WI38 (cell line): ENCODE results near the gene OVCH1.

Source experiments
- H3K4me3 ChIP-seq: 2 replicates; pipeline ENCODE4 v1.5.1; 2011; ENCODE audit warnings: low read depth, mild to moderate bottlenecking, control low read depth, low read length
- CTCF ChIP-seq: IDR thresholded peaks from 2 replicates; pipeline ENCODE4 v1.5.1; 2012; ENCODE audit warnings: low read depth, mild to moderate bottlenecking, control low read depth, low read length

The OVCH1 gene

GRCh38 chr12:29519585-29520182 is 22.2 kb upstream of the OVCH1 start:
- TF ChIP-seq CTCF: peak; percentile 30; the same call in 1 of the 2 replicates
- no peak overlapping the region for H3K4me3 ChIP-seq

DNA sequence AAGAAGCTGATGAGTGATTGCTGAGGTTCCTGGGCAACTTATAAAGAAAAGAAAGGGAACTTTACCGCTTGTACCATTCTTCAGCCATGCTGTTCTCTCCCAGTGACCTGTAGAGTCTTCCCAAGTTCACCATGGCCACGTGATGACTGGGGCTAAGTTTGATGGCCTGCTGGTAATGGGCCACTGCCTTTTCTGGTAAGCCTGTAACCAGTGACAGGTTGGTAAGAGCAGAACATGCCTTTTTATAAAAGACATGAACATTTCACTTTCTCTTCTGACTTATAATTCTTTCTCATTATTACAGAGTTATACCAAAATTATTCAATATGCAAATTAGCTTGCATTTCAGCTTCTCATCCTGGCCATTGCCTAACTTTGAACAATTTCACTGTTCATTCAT is 20.9 kb upstream of the OVCH1 start:
- no peak for TF ChIP-seq CTCF
- no peak overlapping the region for H3K4me3 ChIP-seq

GRCh38 chr12:29517264-29517663 is 19.8 kb upstream of the OVCH1 start:
- no peak overlapping the region for H3K4me3 ChIP-seq
- no peak for TF ChIP-seq CTCF

- H3K4me3 ChIP-seq: no peak overlapping the region
- no peak for TF ChIP-seq CTCF
Measured at GRCh38 chr12:29516431-29516875, 19.0 kb upstream of the OVCH1 start.

- no peak for TF ChIP-seq CTCF
- no peak overlapping the region for H3K4me3 ChIP-seq
Measured at GRCh38 chr12:29510591-29511185, 13.2 kb upstream of the OVCH1 start.

GRCh38 chr12:29509503-29509902 is 12.0 kb upstream of the OVCH1 start:
- no peak overlapping the region for H3K4me3 ChIP-seq
- TF ChIP-seq CTCF: no peak

- TF ChIP-seq CTCF: no peak
- no peak overlapping the region for H3K4me3 ChIP-seq
Measured at GRCh38 chr12:29508949-29509348, 11.5 kb upstream of the OVCH1 start.
